NT2/D1 (cell line): Measurements from ENCODE around the gene ERVH48-1.

ENCODE experiments used
- SUZ12 ChIP-seq: IDR thresholded peaks from 2 replicates; pipeline ENCODE4 v1.6.1; 2011; ENCODE audit not compliant: insufficient read length, insufficient read depth; ENCODE audit errors: extremely low read depth
- YY1 ChIP-seq: IDR thresholded peaks from 2 replicates; pipeline ENCODE4 v1.6.1; 2011; ENCODE audit not compliant: insufficient read length, insufficient read depth

GRCh38 chr21:42970946-42971653, 45.7 kb upstream of the ERVH48-1 start:
- no peak for TF ChIP-seq YY1
- no peak for TF ChIP-seq SUZ12
